Measurements from ENCODE around the gene SAFB2.
A peak's percentile ranks its signal among the peaks of the same experiment; 100 is the strongest.

The SAFB2 gene
- total RNA-seq: 143 to 216 (median 192) reads per million in 4 experiments

DNA sequence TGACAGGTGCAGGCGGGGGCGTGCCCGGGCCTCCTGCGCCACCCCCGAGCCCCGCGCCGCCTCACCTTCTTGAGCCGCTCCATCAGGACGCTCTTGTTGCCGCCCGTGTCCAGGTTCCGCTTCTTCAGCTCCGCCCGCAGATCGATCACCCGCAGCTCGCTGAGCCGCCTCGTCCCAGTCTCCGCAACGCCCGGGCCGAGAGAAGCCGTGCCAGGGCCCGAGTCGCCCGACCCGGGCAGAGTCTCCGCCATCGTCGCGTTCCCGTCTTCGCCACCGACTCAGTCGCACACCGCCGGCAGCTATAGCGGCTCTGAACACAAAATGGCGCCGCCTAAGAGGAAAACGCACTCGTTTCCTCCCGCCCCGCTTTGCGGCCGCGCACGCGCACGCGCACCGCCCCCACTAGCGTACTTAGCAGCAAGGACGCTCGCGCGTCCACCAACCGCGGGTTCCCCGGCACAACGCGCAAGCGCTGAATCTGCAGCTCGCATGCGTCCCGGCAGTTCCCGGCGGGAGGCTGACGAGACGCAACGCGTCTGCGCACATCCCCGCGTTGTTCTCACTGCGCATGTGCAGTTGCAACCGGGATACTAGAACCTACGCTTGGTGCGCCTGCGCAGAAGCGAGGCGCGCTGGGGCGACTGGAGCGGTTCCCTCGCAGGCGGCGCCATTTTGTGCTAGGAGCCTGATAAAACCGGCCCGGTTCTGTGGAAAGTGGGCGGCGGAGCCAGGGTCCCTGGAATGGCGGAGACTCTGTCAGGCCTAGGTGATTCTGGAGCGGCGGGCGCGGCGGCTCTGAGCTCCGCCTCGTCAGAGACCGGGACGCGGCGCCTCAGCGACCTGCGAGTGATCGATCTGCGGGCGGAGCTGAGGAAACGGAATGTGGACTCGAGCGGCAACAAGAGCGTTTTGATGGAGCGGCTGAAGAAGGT lies at the start of gene SAFB2, which contains the start of gene SAFB:
Gene SAFB2 (minus strand): TSS at position 312 of the 932 bp plus-strand sequence. CDS start 61 bp downstream, at position 251.
Gene SAFB (plus strand): TSS at position 619 of the 932 bp plus-strand sequence. CDS start 123 bp downstream, at position 742.
- DNase-seq: peak; percentile 100

DNA sequence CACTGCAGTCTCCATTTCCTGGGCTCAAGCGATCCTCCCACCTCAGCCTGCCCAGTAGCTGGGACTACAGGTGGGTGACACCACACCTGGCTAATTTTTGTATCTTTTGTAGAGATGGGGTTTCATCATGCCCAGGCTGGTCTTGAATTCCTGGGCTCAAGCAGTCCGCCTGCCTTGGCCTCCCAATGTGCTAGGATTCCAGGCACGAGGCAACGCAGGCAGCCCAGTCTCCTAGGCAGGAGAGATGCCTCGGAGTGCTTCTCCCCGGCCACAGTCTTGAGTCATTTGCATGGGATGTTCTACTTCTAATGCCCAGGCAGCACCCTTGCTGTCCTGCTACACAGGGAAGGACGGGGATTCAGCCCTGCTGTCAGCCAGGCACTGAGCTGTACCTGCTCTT lies 49.0 kb upstream of the SAFB2 start:
- no peak for DNase-seq

DNA sequence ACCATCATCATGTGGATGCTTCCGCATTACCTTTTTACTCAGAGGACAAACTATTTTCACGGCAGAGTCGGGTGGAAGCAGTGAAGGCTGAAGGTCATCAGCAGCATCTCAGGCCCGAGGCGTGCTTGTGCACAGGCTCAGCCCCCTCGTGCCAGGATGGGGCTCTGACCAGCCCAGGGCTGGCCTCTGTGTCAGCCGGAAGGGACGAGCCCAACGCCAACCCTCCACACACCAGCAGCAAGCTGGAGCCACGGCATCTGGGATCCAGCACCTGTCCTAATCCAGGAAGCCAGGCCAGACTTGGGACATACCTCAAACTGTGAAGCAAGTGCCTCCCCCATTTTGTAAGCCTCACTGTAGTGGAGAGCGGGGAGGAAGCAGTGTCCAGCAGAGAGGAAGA lies 46.6 kb upstream of the SAFB2 start:
- DNase-seq: no peak

- no peak for DNase-seq
These were observed 45.2 kb upstream of the SAFB2 start for GRCh38 chr19:5667751-5668271.

DNA sequence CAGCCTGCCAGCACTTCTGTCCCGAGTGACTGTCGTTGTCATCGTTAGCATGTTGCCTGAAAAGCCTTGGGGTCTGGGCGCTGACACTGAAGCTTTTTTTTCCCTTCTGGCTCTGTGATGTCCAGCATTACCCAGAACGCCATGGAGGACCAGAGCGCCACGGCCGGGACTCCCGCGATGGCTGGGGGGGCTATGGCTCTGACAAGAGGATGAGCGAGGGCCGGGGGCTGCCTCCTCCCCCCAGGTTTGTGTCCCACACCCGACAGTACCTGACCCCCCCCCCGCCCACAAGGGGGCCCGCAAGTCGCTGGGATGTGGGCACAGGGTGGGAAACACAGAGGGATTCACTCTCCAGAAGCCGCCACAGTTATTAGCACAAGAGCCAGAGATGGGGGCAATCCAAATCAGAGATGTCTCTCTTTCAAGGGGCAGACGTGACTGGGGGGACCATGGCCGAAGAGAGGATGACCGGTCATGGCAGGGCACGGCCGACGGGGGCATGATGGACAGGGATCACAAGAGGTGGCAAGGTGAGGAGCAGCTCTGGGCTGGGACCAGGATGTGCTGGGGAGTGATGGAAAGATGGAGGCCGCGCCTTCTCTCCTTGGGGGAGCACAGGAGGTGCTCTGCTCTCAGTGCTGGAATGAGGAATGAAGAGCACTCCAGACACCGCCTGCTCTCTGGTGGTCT lies 44.5 kb upstream of the SAFB2 start:
- no peak for DNase-seq

GRCh38 chr19:5665781-5666513 lies 43.4 kb upstream of the SAFB2 start:
- DNase-seq: no peak

DNA sequence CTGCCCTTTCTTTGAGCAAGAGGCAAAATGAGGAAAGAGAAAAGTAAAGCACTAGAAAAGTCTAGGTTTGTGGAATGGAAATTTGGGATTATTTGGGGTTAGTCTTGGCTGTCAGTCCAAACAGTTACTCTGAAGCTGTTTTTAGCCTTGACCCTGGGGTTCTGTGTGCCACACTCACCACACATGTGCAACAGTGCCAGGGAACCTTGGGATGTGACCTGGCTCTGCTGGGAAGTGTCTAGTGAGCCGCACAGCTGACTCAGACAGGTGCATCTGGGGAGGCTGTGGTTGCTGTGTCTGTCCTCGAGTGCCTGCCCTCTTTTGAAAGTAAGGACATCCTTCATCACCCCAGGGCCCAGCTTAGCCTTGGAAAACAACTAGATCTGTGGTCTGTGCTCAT lies 41.9 kb upstream of the SAFB2 start:
- no peak for DNase-seq

- DNase-seq: no peak
These were observed 41.3 kb upstream of the SAFB2 start for GRCh38 chr19:5663904-5664303.

GRCh38 chr19:5661483-5661882 lies 38.9 kb upstream of the SAFB2 start:
- DNase-seq: no peak

- DNase-seq: no peak
These were observed 32.8 kb upstream of the SAFB2 start for GRCh38 chr19:5655412-5655811.

DNA sequence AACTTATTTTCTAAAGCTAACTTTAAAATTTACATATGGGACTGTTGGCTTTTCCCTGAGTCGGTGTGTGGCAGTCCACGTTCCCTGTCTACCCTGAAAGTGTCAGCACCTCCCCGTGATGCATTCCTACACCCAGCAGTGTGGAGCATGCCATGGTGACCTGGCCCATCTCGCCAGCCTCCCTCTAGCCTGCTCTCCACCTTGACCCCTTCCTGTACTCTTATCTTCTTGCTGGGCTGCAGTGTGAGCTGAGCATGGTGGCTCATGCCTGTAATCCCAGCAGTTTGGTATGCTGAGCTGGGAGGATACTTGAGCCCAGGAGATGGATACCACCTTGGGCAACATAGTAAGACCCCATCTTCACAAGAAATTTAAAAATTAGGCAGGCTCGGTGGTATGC lies 32.4 kb upstream of the SAFB2 start:
- no peak for DNase-seq

DNA sequence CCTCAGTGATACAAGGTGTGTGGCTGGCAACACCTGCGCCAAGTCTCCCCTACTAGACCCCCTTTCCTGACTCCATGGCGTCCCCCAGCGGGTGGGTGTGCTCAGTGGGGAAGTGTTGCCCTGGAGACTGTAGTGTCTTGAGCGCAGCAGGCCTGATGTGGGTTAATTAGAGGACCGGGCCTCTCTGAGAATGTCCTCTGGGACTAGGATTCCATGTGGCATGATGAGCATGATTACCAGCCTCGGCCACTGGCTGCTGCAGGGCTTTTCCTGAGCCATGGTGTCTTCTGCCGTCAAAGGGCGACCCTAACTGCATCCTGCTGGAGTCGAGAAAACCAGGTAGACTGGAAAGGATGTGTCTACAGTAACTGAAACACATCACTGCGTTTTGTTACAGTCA lies 29.7 kb upstream of the SAFB2 start:
- no peak for DNase-seq

GRCh38 chr19:5651361-5651760 lies 28.8 kb upstream of the SAFB2 start:
- DNase-seq: no peak

GRCh38 chr19:5648464-5648863 lies 25.9 kb upstream of the SAFB2 start:
- no peak for DNase-seq

DNA sequence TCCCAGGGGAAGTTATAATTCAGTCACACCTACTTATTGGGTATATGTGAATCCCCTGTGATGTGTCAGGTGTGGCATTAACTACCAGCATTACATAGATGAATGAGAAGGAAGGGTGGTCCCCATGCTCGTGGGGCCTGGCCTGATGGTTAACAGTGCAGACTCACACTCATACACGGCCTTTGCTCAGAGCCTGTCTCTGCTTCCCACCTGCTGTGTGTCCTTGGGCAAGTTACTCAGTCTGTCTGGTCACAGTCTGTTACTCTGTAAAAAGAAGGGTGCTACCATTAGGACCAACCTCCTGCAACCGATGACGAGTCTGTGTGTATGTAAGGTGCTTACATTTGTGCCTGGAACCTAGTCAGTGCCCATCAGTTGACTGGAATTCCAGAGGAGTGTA lies 24.1 kb upstream of the SAFB2 start:
- no peak for DNase-seq

GRCh38 chr19:5645409-5645808 lies 22.8 kb upstream of the SAFB2 start:
- DNase-seq: no peak

- DNase-seq: no peak
These were observed 21.5 kb upstream of the SAFB2 start for GRCh38 chr19:5644037-5644436.

GRCh38 chr19:5643060-5643459 lies 20.5 kb upstream of the SAFB2 start:
- no peak for DNase-seq

DNA sequence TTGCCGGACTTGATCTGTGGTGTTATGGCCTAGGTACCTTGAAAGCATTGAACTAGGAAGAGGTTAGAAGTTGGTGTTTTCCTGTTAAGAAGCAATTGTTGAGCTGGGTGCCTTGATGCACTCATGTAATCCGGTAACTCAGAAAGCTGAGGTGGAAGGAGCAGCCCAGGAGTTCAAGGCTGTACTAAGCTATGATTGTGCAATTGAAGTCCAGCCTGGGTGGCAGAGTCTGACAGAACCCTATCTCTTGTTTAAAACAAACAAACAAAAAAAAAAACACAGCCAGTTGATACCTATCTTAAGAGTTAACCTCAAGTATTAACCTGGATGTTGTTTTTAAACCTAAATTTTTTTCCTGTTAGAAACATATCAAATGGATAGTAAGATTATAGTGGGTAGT lies 19.6 kb upstream of the SAFB2 start:
- no peak for DNase-seq

GRCh38 chr19:5641171-5641570 lies 18.6 kb upstream of the SAFB2 start:
- no peak for DNase-seq

- no peak for DNase-seq
These were observed 15.4 kb upstream of the SAFB2 start for GRCh38 chr19:5637971-5638370.

DNA sequence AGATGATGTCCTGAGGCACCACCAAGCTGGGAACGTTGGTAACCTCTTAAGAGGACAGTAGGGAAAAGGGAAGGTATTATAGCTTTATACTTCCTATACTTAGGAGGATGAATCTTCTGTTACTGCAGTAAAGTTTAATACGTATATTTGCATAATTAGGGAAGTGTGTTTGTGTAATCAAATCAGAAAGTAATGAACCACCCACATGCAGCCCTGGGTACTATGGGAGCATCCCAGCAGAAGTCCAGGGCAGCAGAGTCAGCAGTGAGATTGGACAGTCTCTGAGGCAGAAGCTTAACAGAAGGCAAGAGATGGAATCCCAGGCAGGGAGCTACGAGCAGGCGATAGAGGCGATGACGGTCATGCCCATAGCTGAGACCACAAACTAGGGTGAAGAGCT lies 12.9 kb upstream of the SAFB2 start:
- DNase-seq: no peak

GRCh38 chr19:5632657-5633056 lies 10.1 kb upstream of the SAFB2 start:
- DNase-seq: no peak
